Uterus (tissue), 2 donors: ENCODE data around the gene EGR1.

Experiments used
- POLR2A ChIP-seq, 2 donors: fragments of 450-650 bp; IDR thresholded peaks; one replicate each; pipeline ENCODE4 v1.6.1; 2016; ENCODE audit warnings: antibody characterized with exemption in 2 of 2, mild to moderate bottlenecking in 1 of 2, moderate library complexity in 1 of 2
- TF ChIP-seq, protein P1 (sequence below), 4 experiments: fragments of 200-600 bp in 2 of 4; fragments of 450-650 bp in 2 of 4; sonication (generic) in 2 of 4; IDR thresholded peaks; one replicate each; pipeline ENCODE4 v1.5.1; 2016 to 2019; ENCODE audit warnings: antibody characterized with exemption in 4 of 4, mild to moderate bottlenecking in 2 of 4, moderate library complexity in 1 of 4

- TF ChIP-seq POLR2A (IDR thresholded peaks at IDR 0.05), result no peak
- TF ChIP-seq, protein P1, sequence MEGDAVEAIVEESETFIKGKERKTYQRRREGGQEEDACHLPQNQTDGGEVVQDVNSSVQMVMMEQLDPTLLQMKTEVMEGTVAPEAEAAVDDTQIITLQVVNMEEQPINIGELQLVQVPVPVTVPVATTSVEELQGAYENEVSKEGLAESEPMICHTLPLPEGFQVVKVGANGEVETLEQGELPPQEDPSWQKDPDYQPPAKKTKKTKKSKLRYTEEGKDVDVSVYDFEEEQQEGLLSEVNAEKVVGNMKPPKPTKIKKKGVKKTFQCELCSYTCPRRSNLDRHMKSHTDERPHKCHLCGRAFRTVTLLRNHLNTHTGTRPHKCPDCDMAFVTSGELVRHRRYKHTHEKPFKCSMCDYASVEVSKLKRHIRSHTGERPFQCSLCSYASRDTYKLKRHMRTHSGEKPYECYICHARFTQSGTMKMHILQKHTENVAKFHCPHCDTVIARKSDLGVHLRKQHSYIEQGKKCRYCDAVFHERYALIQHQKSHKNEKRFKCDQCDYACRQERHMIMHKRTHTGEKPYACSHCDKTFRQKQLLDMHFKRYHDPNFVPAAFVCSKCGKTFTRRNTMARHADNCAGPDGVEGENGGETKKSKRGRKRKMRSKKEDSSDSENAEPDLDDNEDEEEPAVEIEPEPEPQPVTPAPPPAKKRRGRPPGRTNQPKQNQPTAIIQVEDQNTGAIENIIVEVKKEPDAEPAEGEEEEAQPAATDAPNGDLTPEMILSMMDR (IDR thresholded peaks at IDR 0.05), result no peak
Measured at GRCh38 chr5:138461343-138462125, 3.7 kb upstream of the EGR1 start.
